K562 (cell line): ENCODE results near the gene RDH16. TPM values are rescaled to one million over a fixed set of nuclear protein-coding genes. Genes with fewer than 3 reads are reported as not detected.
A peak's percentile ranks its signal among the peaks of the same experiment; 100 is the strongest.

ENCODE experiments used
- FOS ChIP-seq: IDR thresholded peaks from 3 replicates; pipeline ENCODE4 v1.6.1; 2011; ENCODE audit not compliant: insufficient read length; ENCODE audit errors: extremely low read depth
- HDAC2 ChIP-seq: fragments of 450-650 bp; IDR thresholded peaks from 2 replicates; pipeline ENCODE4 v1.6.1; 2016; ENCODE audit warnings: mild to moderate bottlenecking
- KAT2B ChIP-seq: IDR thresholded peaks from one replicate; pipeline ENCODE4 v1.6.1; 2012; ENCODE audit warnings: low read depth, mild to moderate bottlenecking, control low read depth, inconsistent platforms, low read length, moderate library complexity
- MCM7 ChIP-seq, 2 experiments: fragments of 450-650 bp; IDR thresholded peaks; 2 replicates each; pipeline ENCODE4 v1.6.1; 2016 to 2018
- NEUROD1 ChIP-seq: fragments of 150-350 bp; IDR thresholded peaks from 2 replicates; pipeline ENCODE4 v1.6.1; 2014; ENCODE audit warnings: borderline replicate concordance, low read length, low read depth; ENCODE audit not compliant: partially characterized antibody
- NR4A1 ChIP-seq, 2 experiments: fragments of 250-450 bp in 1 of 2; fragments of 450-650 bp in 1 of 2; sonication (Bioruptor Pico) in 1 of 2; IDR thresholded peaks; 2 replicates each; pipeline versions ENCODE4 v1.4.0 to v1.6.1; 2016 to 2020; ENCODE audit warnings: mild to moderate bottlenecking in 2 of 2, missing compliant biosample characterization in 1 of 2, missing genetic modification characterization in 1 of 2, moderate library complexity in 1 of 2
- RBM39 ChIP-seq: fragments of 200-400 bp; formaldehyde crosslinking; optimal IDR thresholded peaks from 2 replicates; pipeline ENCODE3; 2018; ENCODE audit warnings: low read depth, low read length
- SAFB ChIP-seq: fragments of 200-400 bp; formaldehyde crosslinking; IDR thresholded peaks from 2 replicates; pipeline ENCODE4 v1.6.1; 2017; ENCODE audit warnings: low read depth, low read length, borderline replicate concordance
- STAT5A ChIP-seq: IDR thresholded peaks from 2 replicates; pipeline ENCODE4 v1.6.1; 2012; ENCODE audit warnings: low read length, inconsistent platforms, borderline replicate concordance
- TBL1XR1 ChIP-seq, 2 experiments: IDR thresholded peaks; 2 replicates each; pipeline ENCODE4 v1.6.1; 2012; ENCODE audit warnings: improper control_type of control experiment in 2 of 2, low read length in 2 of 2, mild to moderate bottlenecking in 1 of 2
- U2AF1 ChIP-seq: fragments of 200-400 bp; formaldehyde crosslinking; optimal IDR thresholded peaks from 2 replicates; pipeline ENCODE3; 2017; ENCODE audit warnings: mild to moderate bottlenecking, low read depth, low read length, moderate library complexity
- ZBTB7A ChIP-seq: IDR thresholded peaks from 2 replicates; pipeline ENCODE4 v1.6.1; 2011; ENCODE audit warnings: low read depth, mild to moderate bottlenecking, low read length, moderate library complexity, borderline replicate concordance; ENCODE audit not compliant: control insufficient read depth
- ZFP30 ChIP-seq: fragments of 250-450 bp; sonication (Bioruptor Pico); IDR thresholded peaks from 2 replicates; pipeline ENCODE4 v1.8.0; 2022; ENCODE audit warnings: moderate library complexity, mild to moderate bottlenecking, inconsistent platforms, borderline replicate concordance
- ZNF23 ChIP-seq: fragments of 250-450 bp; sonication (Bioruptor Pico); IDR thresholded peaks from 2 replicates; pipeline ENCODE4 v1.4.0; 2020; ENCODE audit warnings: mild to moderate bottlenecking
- ZNF347 ChIP-seq: fragments of 450-650 bp; formaldehyde crosslinking; IDR thresholded peaks from 2 replicates; pipeline ENCODE4 v1.4.0; 2020; ENCODE audit warnings: low read depth, mild to moderate bottlenecking, moderate library complexity
- polyA plus RNA-seq, 8 experiments: library from polyadenylated mRNA; depleted of rRNA in 4 of 8; stranded (reverse) in 5 of 8; unstranded in 3 of 8; fragments of >200 nt; fragmentation: Nextera tagmentation in 2 of 8; fragmentation: Illumina TruSeq in 1 of 8; extraction: Ambion mirVana in 2 of 8; extraction: Trizol in 1 of 8; gene quantifications; 2 replicates each; pipeline versions ENCODE4 v1.2.1 to v1.2.3, GENCODE V29; 2011 to 2014; ENCODE audit warnings: inconsistent platforms in 1 of 8, missing spikeins in 1 of 8
- total RNA-seq, 7 experiments: library from RNA; depleted of rRNA in 6 of 7; stranded (reverse); fragments of >200 nt in 6 of 7; fragmentation: Illumina TruSeq in 2 of 7; extraction: Trizol in 2 of 7; gene quantifications; 2 replicates each; pipeline versions ENCODE4 v1.2.1 to v1.2.3, GENCODE V29; 2011 to 2021; ENCODE audit warnings: low replicate concordance in 1 of 7
- TF ChIP-seq, protein P1 (sequence below), 2 experiments: fragments of 450-650 bp in 1 of 2; sonication (generic) in 1 of 2; formaldehyde crosslinking in 1 of 2; IDR thresholded peaks in 1 of 2; conservative IDR thresholded peaks in 1 of 2; 2 replicates each; pipeline versions ENCODE4 v1.6.1 to v1.8.1; 2016 to 2023; ENCODE audit warnings: mild to moderate bottlenecking in 2 of 2, moderate library complexity in 2 of 2, inconsistent platforms in 1 of 2, missing genetic modification reagents in 1 of 2
- TF ChIP-seq, protein P2 (sequence below): fragments of 150-350 bp; IDR thresholded peaks from 2 replicates; pipeline ENCODE4 v1.6.1; 2014; ENCODE audit warnings: low read depth, mild to moderate bottlenecking, low read length, borderline replicate concordance
- TF ChIP-seq, protein P3 (sequence below): sonication (generic); formaldehyde crosslinking; IDR thresholded peaks from 2 replicates; pipeline ENCODE4 v1.8.1; 2023; ENCODE audit warnings: mild to moderate bottlenecking, missing genetic modification reagents
- TF ChIP-seq, protein P4 (sequence below): fragments of 450-650 bp; formaldehyde crosslinking; conservative IDR thresholded peaks from 2 replicates; pipeline ENCODE4 v1.4.0; 2022; ENCODE audit warnings: mild to moderate bottlenecking, missing genetic modification characterization

The RDH16 gene
- total and polyA plus RNA-seq, 9 of the 15 experiments (the other 6 are each of a cell fraction or from before 2014, with no cell fraction given): 0.11 to 0.52 (median 0.22) TPM; not detected in 1

DNA sequence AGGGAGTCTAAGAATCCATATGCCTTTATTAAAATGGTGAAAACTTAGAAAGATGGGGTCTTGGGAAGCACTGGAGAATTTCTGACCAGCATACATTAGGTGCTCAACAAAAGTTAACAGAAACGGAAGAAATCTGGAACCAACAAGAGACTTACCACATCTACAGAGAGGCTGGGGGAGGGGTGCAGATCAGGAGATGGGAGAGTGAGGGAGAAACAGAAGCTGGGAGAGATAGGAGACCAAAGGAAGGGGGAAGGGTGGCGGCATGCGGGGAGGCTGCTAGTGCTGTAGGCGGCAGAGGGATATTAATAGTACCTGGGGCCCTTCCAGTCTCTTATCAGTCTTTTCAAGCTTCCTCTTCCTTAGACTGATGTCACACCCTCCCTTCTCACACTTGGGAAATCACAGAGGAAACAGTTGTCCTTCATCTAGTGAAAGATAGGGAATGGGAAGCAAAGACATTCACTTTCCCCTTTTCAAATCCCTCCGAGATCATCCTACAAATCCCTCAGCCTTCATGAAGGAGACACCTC lies 30.9 kb upstream of the RDH16 start (continued):
- TF ChIP-seq STAT5A: peak; percentile 92
- TF ChIP-seq, protein P1, sequence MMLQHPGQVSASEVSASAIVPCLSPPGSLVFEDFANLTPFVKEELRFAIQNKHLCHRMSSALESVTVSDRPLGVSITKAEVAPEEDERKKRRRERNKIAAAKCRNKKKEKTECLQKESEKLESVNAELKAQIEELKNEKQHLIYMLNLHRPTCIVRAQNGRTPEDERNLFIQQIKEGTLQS (IDR thresholded peaks at IDR 0.05): peak; percentile 92
- TF ChIP-seq, protein P1 (CRISPR knock-in tag; conservative IDR thresholded peaks at IDR 0.05): no peak
- no peak for TF ChIP-seq ZNF347 (CRISPR knock-in tag)
- TF ChIP-seq KAT2B: no peak
- TF ChIP-seq NR4A1 (CRISPR knock-in tag; IDR thresholded peaks at IDR 0.05): no peak
- peak; percentile 91 for TF ChIP-seq NR4A1 (tag; IDR thresholded peaks at IDR 0.05)
- TF ChIP-seq, protein P2, sequence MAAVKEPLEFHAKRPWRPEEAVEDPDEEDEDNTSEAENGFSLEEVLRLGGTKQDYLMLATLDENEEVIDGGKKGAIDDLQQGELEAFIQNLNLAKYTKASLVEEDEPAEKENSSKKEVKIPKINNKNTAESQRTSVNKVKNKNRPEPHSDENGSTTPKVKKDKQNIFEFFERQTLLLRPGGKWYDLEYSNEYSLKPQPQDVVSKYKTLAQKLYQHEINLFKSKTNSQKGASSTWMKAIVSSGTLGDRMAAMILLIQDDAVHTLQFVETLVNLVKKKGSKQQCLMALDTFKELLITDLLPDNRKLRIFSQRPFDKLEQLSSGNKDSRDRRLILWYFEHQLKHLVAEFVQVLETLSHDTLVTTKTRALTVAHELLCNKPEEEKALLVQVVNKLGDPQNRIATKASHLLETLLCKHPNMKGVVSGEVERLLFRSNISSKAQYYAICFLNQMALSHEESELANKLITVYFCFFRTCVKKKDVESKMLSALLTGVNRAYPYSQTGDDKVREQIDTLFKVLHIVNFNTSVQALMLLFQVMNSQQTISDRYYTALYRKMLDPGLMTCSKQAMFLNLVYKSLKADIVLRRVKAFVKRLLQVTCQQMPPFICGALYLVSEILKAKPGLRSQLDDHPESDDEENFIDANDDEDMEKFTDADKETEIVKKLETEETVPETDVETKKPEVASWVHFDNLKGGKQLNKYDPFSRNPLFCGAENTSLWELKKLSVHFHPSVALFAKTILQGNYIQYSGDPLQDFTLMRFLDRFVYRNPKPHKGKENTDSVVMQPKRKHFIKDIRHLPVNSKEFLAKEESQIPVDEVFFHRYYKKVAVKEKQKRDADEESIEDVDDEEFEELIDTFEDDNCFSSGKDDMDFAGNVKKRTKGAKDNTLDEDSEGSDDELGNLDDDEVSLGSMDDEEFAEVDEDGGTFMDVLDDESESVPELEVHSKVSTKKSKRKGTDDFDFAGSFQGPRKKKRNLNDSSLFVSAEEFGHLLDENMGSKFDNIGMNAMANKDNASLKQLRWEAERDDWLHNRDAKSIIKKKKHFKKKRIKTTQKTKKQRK: no peak
- TF ChIP-seq, protein P3, sequence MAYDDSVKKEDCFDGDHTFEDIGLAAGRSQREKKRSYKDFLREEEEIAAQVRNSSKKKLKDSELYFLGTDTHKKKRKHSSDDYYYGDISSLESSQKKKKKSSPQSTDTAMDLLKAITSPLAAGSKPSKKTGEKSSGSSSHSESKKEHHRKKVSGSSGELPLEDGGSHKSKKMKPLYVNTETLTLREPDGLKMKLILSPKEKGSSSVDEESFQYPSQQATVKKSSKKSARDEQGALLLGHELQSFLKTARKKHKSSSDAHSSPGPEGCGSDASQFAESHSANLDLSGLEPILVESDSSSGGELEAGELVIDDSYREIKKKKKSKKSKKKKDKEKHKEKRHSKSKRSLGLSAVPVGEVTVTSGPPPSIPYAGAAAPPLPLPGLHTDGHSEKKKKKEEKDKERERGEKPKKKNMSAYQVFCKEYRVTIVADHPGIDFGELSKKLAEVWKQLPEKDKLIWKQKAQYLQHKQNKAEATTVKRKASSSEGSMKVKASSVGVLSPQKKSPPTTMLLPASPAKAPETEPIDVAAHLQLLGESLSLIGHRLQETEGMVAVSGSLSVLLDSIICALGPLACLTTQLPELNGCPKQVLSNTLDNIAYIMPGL: peak; percentile 47; the same call in 1 of the 2 replicates
- no peak for TF ChIP-seq MCM7 (IDR thresholded peaks at IDR 0.05)
- TF ChIP-seq RBM39: peak; percentile 81
- no peak for TF ChIP-seq ZBTB7A
- TF ChIP-seq SAFB: no peak
- no peak for TF ChIP-seq U2AF1
- no peak for TF ChIP-seq ZFP30 (CRISPR knock-in tag)
- peak; percentile 99 for TF ChIP-seq HDAC2
- peak; percentile 89 for TF ChIP-seq NEUROD1
- TF ChIP-seq TBL1XR1 (IDR thresholded peaks at IDR 0.05; ENCODE audit: low read length in 2 of 2): peak; percentile 91 to 100
- TF ChIP-seq, protein P4, sequence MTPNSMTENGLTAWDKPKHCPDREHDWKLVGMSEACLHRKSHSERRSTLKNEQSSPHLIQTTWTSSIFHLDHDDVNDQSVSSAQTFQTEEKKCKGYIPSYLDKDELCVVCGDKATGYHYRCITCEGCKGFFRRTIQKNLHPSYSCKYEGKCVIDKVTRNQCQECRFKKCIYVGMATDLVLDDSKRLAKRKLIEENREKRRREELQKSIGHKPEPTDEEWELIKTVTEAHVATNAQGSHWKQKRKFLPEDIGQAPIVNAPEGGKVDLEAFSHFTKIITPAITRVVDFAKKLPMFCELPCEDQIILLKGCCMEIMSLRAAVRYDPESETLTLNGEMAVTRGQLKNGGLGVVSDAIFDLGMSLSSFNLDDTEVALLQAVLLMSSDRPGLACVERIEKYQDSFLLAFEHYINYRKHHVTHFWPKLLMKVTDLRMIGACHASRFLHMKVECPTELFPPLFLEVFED: peak; percentile 68; the same call in 1 of the 2 replicates
- no peak for TF ChIP-seq ZNF23 (CRISPR knock-in tag)
- no peak for TF ChIP-seq FOS
